Measurements from ENCODE around the gene GMPR. TPM values are rescaled to one million over a fixed set of nuclear protein-coding genes. Genes with fewer than 3 reads are reported as not detected.

The GMPR gene
- polyA plus RNA-seq, 1 experiment, result 8.6 TPM

GRCh38 chr6:16313732-16314131 is 75.3 kb downstream of the GMPR start:
- TF ChIP-seq CTCF (IDR thresholded peaks at IDR 0.05; ENCODE audit: low read depth, low read length), result no peak
- ChIA-PET POLR2A (no interaction called here), CTCF (interaction anchor here (0.7 to 1.3 kb wide), 3 partner anchors 28 to 197 kb away, joined by 3 to 8 read pairs (median 3); no protein-coding TSS in a partner anchor)
- no peaks in the 10 kb centered on the region for H3K27me3 ChIP-seq (ENCODE audit: control insufficient read depth, insufficient read depth, low read length)
- DNase-seq (ENCODE audit: low read depth, low spot score), result no peak
- no peak overlapping the region for H3K4me3 ChIP-seq (ENCODE audit: low read depth, low read length)
- no peak overlapping the region for H3K27ac ChIP-seq (ENCODE audit: low read depth, low read length)
- H3K9me3 ChIP-seq (ENCODE audit: control insufficient read depth, insufficient read depth, low read length), result no peaks in the 10 kb centered on the region

GRCh38 chr6:16314296-16314695 is 75.9 kb downstream of the GMPR start:
- ChIA-PET POLR2A (no interaction called here), CTCF (interaction anchor here (1.2 kb wide), 1 partner anchor 30 kb away, joined by 8 read pairs; no protein-coding TSS in a partner anchor)

GRCh38 chr6:16316741-16317251 is 78.4 kb downstream of the GMPR start:
- DNase-seq (ENCODE audit: low read depth, low spot score), result no peak
- ChIA-PET POLR2A (no interaction called here), CTCF (interaction anchor here (0.5 to 2.7 kb wide), 9 partner anchors 12 to 1398 kb away, joined by 3 to 10 read pairs (median 4); no protein-coding TSS in a partner anchor)
- TF ChIP-seq CTCF (IDR thresholded peaks at IDR 0.05; ENCODE audit: low read depth, low read length), result peak; percentile 89
- Histone ChIP-seq H3K27me3 (ENCODE audit: control insufficient read depth, insufficient read depth, low read length) (no peaks in the 10 kb centered on the region), H3K9me3 (ENCODE audit: control insufficient read depth, insufficient read depth, low read length) (no peaks in the 10 kb centered on the region), H3K27ac (ENCODE audit: low read depth, low read length) (no peak overlapping the region), H3K4me3 (ENCODE audit: low read depth, low read length) (no peak overlapping the region)

More at GRCh38 chr6:16314296-16314695, 75.9 kb downstream of the GMPR start:
- Histone ChIP-seq H3K4me3 (ENCODE audit: low read depth, low read length) (no peak overlapping the region), H3K9me3 (ENCODE audit: control insufficient read depth, insufficient read depth, low read length) (no peaks in the 10 kb centered on the region), H3K27me3 (ENCODE audit: control insufficient read depth, insufficient read depth, low read length) (no peaks in the 10 kb centered on the region), H3K27ac (ENCODE audit: low read depth, low read length) (no peak overlapping the region)
- no peak for TF ChIP-seq CTCF (IDR thresholded peaks at IDR 0.05; ENCODE audit: low read depth, low read length)
- DNase-seq (ENCODE audit: low read depth, low spot score), result no peak

GRCh38 chr6:16318538-16318937 is 80.2 kb downstream of the GMPR start:
- TF ChIP-seq CTCF (IDR thresholded peaks at IDR 0.05; ENCODE audit: low read depth, low read length), result no peak
- H3K4me3 ChIP-seq (ENCODE audit: low read depth, low read length), result no peak overlapping the region
- ChIA-PET CTCF (interaction anchor here (1.5 to 2.7 kb wide), 2 partner anchors 14 to 445 kb away, joined by 8 to 14 read pairs; no protein-coding TSS in a partner anchor), POLR2A (interaction anchor here (1.3 kb wide), 1 partner anchor 18 kb away, joined by 3 read pairs; no protein-coding TSS in a partner anchor)
- peak overlapping the region; percentile 90 for H3K27ac ChIP-seq (ENCODE audit: low read depth, low read length)
- no peaks in the 10 kb centered on the region for H3K9me3 ChIP-seq (ENCODE audit: control insufficient read depth, insufficient read depth, low read length)
- no peaks in the 10 kb centered on the region for H3K27me3 ChIP-seq (ENCODE audit: control insufficient read depth, insufficient read depth, low read length)
- no peak for DNase-seq (ENCODE audit: low read depth, low spot score)

GRCh38 chr6:16318953-16319720 is 80.8 kb downstream of the GMPR start:
- ChIA-PET CTCF (interaction anchor here (1.5 to 2.7 kb wide), 3 partner anchors 14 to 444 kb away, joined by 4 to 14 read pairs (median 8); no protein-coding TSS in a partner anchor), POLR2A (interaction anchor here (1.3 to 1.6 kb wide), 2 partner anchors 18 to 20 kb away, joined by 3 read pairs; no protein-coding TSS in a partner anchor)
- peak overlapping the region; percentile 90 for H3K27ac ChIP-seq (ENCODE audit: low read depth, low read length)
- H3K27me3 ChIP-seq (ENCODE audit: control insufficient read depth, insufficient read depth, low read length), result no peaks in the 10 kb centered on the region
- H3K4me3 ChIP-seq (ENCODE audit: low read depth, low read length), result no peak overlapping the region
- no peak for TF ChIP-seq CTCF (IDR thresholded peaks at IDR 0.05; ENCODE audit: low read depth, low read length)
- no peaks in the 10 kb centered on the region for H3K9me3 ChIP-seq (ENCODE audit: control insufficient read depth, insufficient read depth, low read length)
- no peak for DNase-seq (ENCODE audit: low read depth, low spot score)
